ENCODE measurements around the gene IZUMO2.

DNA sequence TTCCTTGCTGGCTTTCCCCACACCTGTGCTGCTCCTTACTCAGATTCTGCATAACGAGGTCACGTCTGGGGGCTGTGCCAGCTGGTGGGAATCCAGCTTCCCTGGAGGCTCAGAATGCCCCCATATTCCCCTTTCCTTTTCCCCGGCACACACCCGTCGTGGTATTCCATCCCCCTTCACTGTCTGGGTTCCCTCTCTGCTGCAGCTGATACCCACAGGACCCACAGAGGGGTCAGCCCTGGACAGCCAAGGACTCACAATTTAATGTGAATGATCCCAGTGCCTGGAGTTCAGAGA lies 36.1 kb upstream of the IZUMO2 start:
- TF ChIP-seq, protein P1, sequence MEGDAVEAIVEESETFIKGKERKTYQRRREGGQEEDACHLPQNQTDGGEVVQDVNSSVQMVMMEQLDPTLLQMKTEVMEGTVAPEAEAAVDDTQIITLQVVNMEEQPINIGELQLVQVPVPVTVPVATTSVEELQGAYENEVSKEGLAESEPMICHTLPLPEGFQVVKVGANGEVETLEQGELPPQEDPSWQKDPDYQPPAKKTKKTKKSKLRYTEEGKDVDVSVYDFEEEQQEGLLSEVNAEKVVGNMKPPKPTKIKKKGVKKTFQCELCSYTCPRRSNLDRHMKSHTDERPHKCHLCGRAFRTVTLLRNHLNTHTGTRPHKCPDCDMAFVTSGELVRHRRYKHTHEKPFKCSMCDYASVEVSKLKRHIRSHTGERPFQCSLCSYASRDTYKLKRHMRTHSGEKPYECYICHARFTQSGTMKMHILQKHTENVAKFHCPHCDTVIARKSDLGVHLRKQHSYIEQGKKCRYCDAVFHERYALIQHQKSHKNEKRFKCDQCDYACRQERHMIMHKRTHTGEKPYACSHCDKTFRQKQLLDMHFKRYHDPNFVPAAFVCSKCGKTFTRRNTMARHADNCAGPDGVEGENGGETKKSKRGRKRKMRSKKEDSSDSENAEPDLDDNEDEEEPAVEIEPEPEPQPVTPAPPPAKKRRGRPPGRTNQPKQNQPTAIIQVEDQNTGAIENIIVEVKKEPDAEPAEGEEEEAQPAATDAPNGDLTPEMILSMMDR (IDR thresholded peaks at IDR 0.05) = no peak
- no peak for TF ChIP-seq POLR2A (IDR thresholded peaks at IDR 0.05)

All from esophagus squamous epithelium (tissue), 4 donors.